HK-2 (cell line): ENCODE data around the gene METTL16.
"Not testable (repeated sequence)": the region's sequence is repeated elsewhere in the genome, so short reads cannot be mapped to it uniquely, and the experiment has no call there.

Source experiments
- DNase-seq: peaks from one replicate; pipeline ENCODE4 v3.0.0-alpha.2; 2018; ENCODE audit not compliant: unreplicated experiment

The METTL16 gene

GRCh38 chr17:2502871-2503580 lies 8.7 kb downstream of the METTL16 start:
- no peak for DNase-seq

- no peak for DNase-seq
These were observed 11.2 kb downstream of the METTL16 start for GRCh38 chr17:2500446-2500845.

GRCh38 chr17:2489286-2489685 lies 22.4 kb downstream of the METTL16 start:
- DNase-seq, result not testable (repeated sequence)

GRCh38 chr17:2487306-2487705 lies 24.4 kb downstream of the METTL16 start:
- DNase-seq, result no peak

- DNase-seq, result not testable (repeated sequence)
These were observed 25.0 kb downstream of the METTL16 start for GRCh38 chr17:2486709-2487108.

GRCh38 chr17:2485970-2486369 lies 25.7 kb downstream of the METTL16 start:
- no peak for DNase-seq

- DNase-seq, result no peak
These were observed 26.1 kb downstream of the METTL16 start for GRCh38 chr17:2485543-2485942.

GRCh38 chr17:2484876-2485275 lies 26.8 kb downstream of the METTL16 start:
- no peak for DNase-seq

GRCh38 chr17:2483084-2483483 lies 28.6 kb downstream of the METTL16 start:
- no peak for DNase-seq

- no peak for DNase-seq
These were observed 29.5 kb downstream of the METTL16 start for GRCh38 chr17:2482218-2482617.

- no peak for DNase-seq
These were observed 29.9 kb downstream of the METTL16 start for GRCh38 chr17:2481760-2482159.

GRCh38 chr17:2478458-2478857 lies 33.2 kb downstream of the METTL16 start:
- no peak for DNase-seq

GRCh38 chr17:2475056-2475455 lies 36.6 kb downstream of the METTL16 start:
- no peak for DNase-seq

- DNase-seq, result no peak
These were observed 37.3 kb downstream of the METTL16 start for GRCh38 chr17:2474371-2474770.

GRCh38 chr17:2468270-2468669 lies 43.4 kb downstream of the METTL16 start:
- DNase-seq, result no peak

- peak; percentile 68 for DNase-seq
These were observed 44.8 kb downstream of the METTL16 start for GRCh38 chr17:2466931-2467330.

GRCh38 chr17:2462481-2462880 lies 49.2 kb downstream of the METTL16 start:
- DNase-seq, result no peak

GRCh38 chr17:2459917-2460271 lies 51.8 kb downstream of the METTL16 start:
- no peak for DNase-seq

- DNase-seq, result no peak
These were observed 53.8 kb downstream of the METTL16 start for GRCh38 chr17:2457913-2458312.

GRCh38 chr17:2456475-2456874 lies 55.2 kb downstream of the METTL16 start:
- DNase-seq, result no peak

GRCh38 chr17:2455956-2456355 lies 55.7 kb downstream of the METTL16 start:
- DNase-seq, result no peak

GRCh38 chr17:2453866-2454265 lies 57.8 kb downstream of the METTL16 start:
- no peak for DNase-seq

- DNase-seq, result no peak
These were observed 58.4 kb downstream of the METTL16 start for GRCh38 chr17:2453325-2453724.

GRCh38 chr17:2452216-2452750 lies 59.4 kb downstream of the METTL16 start:
- DNase-seq, result no peak
